Middle frontal gyrus (tissue), 1 donor: Measurements from ENCODE around the gene BEGAIN.

Experiments used
- DNase-seq: peaks from one replicate; pipeline ENCODE4 v3.0.0-alpha.2; 2015; ENCODE audit warnings: low spot score; ENCODE audit errors: extremely low spot score

BEGAIN gene

GRCh38 chr14:100582496-100583165, 4.6 kb downstream of the BEGAIN start:
- no peak for DNase-seq

- no peak for DNase-seq
Measured at GRCh38 chr14:100581228-100582145, 5.7 kb downstream of the BEGAIN start.

GRCh38 chr14:100580316-100581227, 6.6 kb downstream of the BEGAIN start:
- no peak for DNase-seq

DNA sequence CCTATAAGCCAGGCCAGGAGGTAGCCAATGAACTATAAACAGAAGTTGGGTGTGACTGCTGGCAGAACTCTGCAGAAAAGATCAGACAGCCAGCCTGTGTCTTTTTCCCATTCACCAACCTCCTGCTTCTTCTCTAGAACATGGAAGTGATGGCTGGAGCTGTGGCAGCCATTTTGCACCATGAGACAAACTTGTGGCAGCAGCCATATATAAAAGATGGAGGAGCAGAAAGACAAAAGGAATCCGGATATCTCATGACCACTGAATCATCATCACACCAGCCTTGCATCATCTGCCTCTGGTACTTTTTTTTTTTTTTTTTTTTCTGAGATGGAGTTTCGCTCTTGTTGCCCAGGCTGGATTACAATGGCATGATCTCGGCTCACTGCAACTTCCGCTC, 8.7 kb downstream of the BEGAIN start:
- DNase-seq = no peak

DNA sequence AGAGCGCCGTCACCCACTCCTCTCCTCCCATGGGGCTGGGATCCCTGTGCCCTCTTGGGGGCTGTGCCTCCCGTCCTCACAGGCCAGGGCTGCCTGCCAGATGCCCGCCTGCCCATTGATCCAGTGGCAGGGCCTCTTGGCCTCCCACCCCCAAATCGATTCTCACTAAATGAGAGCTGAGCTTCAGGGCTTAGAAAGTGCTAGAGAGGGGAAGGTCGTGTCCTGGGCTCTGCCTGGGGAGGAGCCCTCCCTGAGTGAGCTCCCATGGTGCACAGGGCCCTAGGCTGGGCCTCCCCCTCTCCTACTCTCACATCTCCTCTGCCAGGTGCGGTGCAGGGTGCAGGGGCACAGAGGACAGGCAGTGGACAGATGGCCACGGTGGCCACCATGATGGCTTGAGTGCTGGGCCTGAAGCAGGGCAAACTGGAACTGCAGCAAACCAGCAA, 9.2 kb downstream of the BEGAIN start:
- no peak for DNase-seq

DNA sequence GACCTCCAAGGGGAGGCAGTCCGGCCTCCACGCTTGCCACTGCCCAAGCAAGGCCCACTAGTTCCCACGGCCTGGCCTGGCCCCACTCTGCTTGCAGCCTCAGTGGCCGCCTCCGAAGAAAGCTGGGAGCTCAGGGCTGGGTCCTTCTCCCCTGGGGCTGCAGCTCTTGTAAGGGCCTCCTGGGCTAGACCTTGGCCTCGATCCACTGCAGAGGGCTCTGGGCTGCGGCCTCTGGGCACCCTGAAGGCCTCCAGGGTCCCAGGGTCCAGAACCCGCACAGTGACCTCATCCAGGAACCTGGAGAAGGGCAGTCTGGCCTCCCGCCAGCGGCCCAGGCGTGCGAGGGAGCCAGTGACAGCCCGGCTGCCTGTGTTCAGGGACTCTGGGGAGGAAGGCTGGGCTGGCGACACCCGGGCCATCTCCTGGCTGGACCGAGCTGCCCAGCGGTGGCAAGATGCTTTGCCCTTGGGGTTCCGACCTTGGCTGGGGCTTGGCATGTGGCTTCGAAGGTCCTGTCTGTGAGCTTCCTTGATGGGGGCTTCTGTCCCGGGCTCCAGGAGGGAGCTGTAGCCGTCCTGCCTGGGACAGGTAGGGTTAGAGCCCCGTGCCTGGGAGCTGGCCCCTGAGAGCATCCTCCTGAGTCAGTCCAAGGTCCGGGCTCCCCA, 9.8 kb downstream of the BEGAIN start:
- no peak for DNase-seq

GRCh38 chr14:100576091-100577085, 10.8 kb downstream of the BEGAIN start:
- no peak for DNase-seq

DNA sequence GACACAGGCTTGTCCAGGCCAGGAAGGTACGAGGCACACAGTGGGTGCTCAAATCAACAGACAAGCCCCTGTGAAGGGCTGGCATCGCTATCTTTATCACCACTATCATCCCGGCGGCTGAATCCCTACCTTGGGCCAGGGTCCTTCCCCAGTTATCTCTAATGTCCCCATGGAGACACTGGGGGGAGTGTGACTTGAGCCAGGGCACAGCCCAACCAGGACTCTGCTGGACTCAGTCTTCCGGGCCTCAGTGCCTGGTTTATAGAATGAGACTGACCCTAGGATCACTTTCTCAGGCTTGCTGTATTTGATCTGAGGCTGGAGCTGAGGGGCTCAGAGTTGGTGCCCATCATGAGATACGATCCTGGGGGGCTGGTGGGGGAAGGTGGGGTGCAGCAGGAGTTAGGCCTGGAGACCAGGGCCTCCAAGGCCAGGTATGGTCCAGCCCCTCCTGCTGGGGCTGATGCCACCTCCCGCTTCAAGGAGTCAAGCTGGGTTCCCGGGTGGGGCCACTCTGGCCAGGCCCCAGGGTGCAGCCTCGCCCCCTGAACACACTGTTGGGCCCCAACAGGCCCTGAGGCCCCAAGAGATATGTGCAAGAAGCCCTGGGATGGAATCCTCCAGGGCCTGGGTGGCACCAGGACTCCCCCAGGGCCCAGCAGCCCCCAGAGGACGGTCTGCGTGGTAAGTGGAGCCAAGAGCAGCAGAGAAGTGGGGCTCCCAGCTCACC, 11.8 kb downstream of the BEGAIN start:
- no peak for DNase-seq

GRCh38 chr14:100574642-100575031, 12.6 kb downstream of the BEGAIN start:
- no peak for DNase-seq

- no peak for DNase-seq
Measured at GRCh38 chr14:100573757-100574641, 13.2 kb downstream of the BEGAIN start.

GRCh38 chr14:100573002-100573756, 14.0 kb downstream of the BEGAIN start:
- no peak for DNase-seq

DNA sequence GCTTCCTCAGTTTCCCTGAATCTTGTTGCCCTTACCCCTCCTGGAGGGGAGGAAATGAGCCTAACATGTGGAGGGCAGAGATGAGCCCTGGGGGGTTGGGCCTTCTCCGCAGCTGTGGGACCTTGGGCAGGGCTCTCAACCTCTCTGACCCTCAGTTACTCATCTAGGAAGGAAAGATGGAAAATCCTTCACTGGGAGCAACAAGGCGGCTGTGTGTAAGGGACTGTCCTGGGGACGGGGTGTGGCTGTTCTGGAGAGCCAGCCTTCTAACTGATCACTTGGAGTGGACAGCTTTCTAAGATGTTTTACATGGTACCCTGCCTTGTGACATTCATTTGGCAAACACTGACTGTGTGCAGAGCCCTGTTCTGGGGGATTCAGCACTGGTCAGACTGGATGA, 14.7 kb downstream of the BEGAIN start:
- DNase-seq = no peak

GRCh38 chr14:100571837-100572236, 15.4 kb downstream of the BEGAIN start:
- no peak for DNase-seq

DNA sequence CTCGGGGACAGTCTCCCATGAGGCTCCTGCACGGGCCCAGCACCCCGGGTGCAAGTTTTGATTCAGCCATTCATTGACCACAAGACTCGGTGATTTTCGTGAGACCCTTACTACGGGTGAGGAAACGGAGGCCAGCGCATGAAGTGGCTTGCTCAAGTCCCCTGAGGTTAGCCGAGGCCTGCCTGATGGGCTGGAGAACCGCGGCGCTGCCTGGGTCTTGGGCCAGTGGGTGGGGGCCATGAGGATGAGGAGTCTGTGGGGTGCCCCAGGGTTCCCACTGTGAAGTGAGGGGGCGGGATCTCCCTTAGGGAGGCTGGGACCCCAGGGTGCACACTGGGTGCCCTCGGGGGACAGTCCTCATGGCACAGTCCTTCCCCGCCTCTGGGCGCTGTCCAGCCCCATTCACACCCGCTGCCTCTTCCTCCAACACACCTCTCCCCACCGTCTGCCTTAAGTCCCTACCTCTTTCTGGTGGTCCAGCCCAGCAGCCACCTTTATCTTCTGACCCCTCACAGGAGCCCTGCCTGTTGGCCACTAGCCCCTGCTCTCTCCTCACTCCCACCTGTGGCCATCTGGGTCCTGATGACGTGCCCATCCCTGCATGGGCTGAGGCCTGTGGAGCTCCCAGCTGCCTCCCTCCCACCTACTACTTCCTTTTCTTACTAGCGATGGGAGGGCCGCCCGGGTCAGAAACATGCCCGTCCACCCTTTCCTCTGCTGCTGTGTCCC, 16.3 kb downstream of the BEGAIN start:
- DNase-seq = no peak

- no peak for DNase-seq
Measured at GRCh38 chr14:100569734-100570286, 17.4 kb downstream of the BEGAIN start.

DNA sequence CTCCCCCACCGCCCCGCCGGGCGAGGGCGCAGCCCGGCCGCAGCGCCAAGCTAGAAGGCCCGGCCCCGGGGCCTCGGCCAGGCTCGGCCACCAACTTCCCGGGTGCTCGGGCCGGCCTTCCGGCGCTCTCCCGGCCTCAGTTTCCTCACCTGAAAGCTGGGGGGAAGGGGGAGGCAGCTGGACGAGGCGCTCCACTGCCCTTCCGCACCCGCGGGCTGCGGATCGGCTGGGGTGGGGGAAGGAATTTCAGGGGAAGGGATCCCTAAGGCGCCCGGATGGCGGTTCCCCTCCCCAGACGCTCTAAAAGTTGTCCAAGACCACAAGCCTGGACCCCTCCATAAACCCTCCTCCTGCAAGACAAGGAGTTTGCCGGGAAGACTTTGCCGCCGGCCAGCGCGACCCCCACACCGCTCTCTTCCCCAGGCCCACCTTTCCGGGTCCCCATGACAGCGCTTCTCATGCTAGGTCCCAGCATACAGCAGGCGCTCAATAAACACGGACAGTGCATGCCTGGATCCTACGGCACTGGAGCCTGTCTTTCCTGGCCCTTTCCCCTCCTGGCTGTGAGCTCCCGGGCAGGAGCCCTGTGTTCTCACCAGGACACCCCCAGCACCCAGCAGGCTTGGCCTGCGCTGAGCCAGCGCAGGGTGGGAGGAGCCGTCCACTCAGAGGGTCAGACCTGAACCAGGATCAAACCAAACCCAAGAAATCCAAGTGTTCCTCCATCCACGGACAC, 18.1 kb downstream of the BEGAIN start:
- DNase-seq = no peak
